HG03354 (cell line): Measurements from ENCODE around the gene TBL2.
"Not testable (repeated sequence)": the region's sequence is repeated elsewhere in the genome, so short reads cannot be mapped to it uniquely, and the experiment has no call there.

ENCODE experiments used
- ATAC-seq: cut with Tn5 transposase; IDR thresholded peaks from one replicate; pipeline ENCODE4 v1.9.1; 2021; ENCODE audit warnings: mild to moderate bottlenecking; ENCODE audit not compliant: unreplicated experiment, poor library complexity, severe bottlenecking

Gene TBL2, protein sequence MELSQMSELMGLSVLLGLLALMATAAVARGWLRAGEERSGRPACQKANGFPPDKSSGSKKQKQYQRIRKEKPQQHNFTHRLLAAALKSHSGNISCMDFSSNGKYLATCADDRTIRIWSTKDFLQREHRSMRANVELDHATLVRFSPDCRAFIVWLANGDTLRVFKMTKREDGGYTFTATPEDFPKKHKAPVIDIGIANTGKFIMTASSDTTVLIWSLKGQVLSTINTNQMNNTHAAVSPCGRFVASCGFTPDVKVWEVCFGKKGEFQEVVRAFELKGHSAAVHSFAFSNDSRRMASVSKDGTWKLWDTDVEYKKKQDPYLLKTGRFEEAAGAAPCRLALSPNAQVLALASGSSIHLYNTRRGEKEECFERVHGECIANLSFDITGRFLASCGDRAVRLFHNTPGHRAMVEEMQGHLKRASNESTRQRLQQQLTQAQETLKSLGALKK

DNA sequence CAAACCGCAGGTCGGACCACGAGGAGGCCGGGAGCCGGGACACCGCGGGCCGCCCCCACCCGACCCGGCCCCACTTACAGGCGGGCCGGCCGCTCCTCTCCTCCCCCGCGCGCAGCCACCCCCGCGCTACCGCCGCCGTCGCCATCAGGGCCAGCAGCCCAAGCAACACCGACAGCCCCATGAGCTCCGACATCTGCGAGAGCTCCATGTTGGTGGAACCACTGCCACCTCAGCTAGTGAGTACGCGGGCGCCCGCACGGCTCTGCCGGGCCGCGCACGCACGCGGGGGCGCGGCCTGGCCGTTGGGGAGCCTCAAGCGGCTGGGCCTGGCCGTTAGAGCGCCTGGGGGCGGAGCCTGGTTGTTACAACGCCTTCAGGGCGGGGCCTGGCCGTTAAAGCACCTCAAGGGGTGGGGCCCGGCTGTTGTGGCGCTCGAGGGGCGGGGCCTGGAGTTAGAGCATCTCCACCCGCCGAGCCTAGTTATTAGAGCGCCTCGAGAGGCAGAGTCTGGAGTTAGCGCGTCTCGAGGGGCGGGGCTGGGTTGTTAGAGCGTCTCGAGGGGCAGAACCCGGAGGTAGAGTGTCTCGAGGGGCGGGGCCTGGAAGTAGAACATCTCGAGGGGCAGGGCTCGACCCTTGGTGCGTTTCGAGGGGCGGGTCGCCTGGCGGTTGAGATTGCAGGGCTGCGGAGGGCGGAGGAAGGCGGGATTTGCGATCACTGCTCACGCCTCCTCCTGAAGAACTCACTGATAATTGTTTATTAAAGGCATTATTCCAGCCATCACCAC, at the start of gene TBL2:
Gene TBL2 (minus strand): TSS at position 238 of the 787 bp plus-strand sequence. CDS start 30 bp downstream, at position 208.
- ATAC-seq = peak; percentile 94

DNA sequence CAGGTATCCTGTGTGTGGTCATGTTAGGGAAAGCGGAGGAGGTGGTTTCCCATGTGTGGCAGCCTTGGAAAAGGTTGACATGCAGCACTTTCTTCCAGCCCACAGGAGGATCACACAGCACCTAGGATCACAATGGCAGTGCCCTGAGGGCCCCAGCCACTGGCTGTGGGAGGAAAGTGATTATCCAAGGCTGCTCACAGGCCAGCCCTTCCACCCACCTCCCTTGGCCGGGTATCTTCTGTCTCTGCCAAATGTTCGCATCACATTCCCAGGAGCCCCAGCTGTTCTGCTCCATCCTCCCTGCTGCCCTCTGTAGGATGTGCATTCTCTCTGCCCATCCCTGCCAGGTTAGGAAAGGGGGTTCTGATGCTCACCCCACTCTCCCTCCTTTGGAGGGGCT, 48.4 kb upstream of the TBL2 start:
- no peak for ATAC-seq

DNA sequence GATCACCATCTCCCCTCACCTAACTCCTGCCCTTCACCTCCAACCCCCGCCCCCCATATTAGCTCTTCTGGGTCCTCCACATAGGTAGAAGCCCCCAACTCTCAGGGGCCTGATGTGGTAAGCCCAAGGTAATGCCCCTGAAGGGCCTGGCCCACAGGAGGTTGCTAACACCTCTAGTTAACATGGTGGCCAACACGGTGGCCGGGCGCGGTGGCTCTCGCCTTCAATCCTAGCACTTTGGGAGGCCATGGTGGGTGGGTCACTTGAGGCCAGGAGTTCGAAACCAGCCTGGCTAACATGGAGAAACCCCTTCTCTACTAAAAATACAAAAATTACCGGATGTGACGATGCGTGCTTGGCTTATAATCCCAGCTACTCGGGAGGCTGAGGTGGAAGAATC, 46.9 kb upstream of the TBL2 start:
- ATAC-seq = no peak

DNA sequence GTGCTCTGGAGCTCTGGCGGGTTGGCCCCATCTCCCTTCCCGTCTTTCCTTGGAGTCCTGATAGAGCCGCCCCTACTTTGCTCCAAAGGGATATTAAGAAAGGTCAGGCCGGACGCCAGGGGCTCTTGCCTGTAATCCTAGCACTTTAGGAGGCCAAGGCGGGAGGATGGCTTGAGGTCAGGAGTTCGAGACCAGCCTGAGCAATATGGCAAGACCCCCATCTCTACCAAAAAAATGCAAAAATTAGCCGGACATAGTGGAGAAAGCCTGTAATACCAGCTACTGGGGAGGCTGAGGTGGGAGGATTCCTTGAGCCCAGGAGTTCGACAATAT, 46.3 kb upstream of the TBL2 start:
- no peak for ATAC-seq

DNA sequence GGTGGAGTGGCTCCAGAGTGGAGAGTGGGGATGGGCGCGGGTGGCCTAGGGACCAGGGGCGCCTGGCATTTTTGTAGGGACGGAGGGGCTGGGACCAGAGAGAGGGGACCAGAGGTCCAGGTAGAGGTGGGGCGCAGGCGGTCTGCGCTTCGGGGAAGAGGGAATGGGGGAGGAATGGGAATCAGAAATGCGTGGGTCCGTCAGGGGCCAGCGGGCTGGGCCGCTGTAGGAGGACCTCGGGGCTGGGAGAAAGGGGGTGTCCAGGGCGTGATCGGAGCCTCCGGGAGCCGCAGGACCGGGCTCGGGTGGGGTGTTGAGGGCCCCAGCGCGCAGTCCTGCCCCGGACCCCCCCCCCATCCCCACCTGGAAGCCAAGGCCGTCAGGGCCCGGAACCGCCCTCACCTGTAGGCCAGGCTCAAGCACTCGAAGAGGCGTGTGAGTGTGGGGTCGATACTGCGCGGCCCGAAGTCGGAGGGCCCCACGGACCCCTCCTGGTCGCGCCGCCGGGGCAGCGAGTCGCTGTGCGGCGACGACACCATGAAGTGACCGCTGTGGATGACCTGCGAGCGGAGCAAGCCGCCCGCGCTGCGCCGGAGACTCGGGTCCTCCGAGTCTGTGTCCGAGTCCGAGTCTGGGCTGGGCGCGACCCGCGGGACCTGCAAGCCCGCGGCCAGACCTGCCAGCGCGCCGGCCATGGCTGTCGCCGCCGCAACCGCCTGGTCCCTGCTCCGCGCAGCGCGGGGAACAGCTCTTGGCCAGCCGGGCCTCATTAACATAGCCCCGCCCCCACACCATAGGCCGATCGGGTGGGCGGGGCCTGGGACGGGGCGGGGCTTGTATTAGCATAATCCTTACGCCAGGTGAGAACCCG, 45.7 kb upstream of the TBL2 start, which contains the start of gene MLXIPL:
Gene MLXIPL (minus strand): TSS at position 725 of the 871 bp plus-strand sequence. CDS start 30 bp downstream, at position 695.
- ATAC-seq = peak; percentile 46

DNA sequence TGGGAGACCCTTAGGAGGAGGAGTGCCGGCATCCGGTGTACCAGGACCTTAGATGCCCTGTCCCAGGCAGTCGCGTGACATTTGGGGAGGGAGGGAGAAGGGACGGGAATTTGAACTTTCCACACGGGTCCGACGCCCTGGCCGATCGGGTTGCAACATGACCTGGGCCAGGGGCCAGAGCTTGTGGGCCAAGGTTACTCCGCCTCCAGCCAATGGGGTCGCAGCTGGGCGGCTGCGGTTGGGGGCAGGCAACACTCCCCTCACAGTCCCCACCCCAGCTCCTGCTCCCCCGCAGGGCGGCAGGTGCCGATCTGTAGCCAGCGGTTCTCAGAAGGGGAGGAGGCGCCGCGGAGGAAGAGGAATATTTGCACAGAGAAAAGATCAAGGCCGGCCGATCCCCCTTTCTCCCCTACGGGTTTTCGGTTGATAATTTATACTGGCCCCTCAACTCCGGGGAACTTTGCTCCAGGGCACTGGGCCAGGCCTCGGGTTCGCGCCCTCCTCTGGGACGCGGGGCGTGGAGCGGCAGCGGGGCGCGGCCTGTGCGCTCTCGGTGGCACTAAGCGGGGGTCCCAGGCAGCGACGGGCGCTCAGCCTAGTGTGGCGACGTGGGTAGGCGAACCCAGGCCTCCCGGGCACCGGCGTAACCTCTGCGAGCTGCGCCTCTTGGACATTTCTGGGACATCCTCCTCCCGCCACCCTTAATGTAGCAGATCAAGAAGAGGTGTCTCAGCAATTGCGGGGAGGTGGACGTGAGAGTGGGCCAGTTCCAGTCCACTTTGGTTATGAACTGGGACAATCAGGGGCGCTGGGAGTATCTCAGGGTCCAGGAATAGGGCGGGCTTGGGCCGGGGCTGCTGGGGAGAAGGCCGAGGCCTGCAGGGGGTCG, 44.8 kb upstream of the TBL2 start:
- no peak for ATAC-seq

GRCh38 chr7:73622527-73622908, 44.1 kb upstream of the TBL2 start:
- ATAC-seq = no peak

DNA sequence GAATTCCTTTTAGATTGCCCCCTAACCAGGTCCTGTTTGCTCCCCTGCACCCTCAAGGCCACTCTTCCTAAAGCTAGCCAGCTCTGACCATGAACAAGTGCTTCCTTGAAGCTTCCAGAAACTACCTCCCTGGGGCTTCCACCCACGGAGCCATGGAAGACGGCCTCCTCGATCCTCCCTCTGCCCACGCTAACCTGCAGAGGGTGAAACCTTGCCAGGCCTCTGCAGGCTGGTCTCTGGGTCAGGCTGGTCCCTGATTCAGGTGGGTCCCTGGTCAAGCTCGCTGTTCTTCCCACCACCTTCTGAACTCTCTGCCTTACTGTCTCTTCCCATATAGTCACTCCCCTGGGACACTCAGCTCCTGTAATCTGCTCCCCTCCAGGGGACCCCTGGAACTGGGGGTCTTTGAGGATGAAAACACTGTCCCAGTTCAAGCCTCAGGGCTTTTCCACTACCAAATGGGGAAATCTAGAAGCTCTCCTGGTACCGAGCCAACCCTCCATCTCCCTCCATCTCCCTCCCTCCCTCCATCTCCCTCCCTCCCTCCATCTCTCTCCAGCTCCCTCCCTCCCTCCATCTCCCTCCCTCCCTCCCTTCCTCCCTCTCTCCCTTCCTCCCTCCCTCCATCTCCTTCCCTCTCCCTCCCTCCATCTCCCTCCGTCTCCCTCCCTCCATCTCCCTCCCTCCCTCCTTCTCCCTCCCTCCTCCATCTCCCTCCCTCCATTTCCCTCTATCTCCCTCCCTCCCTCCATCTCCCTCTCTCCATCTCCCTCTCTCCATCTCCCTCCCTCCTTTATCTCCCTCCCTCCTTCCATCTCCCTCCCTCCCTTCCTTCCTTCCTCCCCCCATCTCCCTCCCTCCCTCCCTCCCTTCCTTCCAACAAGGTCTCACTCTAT, 43.0 kb upstream of the TBL2 start:
- ATAC-seq = no peak

DNA sequence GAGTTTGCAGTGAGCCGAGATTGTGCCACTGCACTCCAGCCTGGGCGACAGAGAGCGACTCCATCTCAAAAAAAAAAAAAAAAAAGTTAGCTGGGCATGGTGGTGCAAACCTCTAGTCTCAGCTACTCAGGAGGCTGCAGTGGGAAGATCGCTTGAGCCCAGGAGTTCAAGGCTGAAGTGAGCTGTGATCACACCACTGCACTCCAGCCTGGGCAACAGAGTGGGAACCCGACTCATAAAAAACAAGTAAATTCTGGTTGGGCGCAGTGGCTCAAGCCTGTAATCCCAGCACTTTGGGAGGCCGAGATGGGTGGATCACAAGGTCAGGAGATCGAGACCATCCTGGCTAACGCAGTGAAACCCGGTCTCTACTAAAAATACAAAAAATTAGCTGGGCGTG, 41.0 kb upstream of the TBL2 start:
- ATAC-seq = not testable (repeated sequence)

DNA sequence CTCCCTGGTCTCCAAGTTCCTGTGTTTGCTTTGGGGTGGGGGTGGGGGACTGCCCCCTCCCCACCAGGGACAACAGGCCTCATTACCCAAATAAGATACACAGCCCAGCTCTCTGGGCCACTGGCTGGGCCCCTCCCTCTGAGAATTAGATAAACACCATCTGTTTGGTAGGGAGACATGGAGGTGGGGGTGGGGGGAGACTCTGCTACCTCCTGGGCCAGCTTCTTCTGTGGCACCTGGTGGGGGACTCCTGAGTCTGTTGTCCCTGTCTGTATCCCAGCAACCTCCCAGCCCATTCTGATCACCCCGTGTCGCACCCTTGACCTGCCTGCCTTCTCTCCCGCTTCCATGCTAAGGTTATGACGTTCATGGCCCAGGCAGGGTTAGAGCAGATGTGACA, 40.2 kb upstream of the TBL2 start:
- ATAC-seq = no peak

GRCh38 chr7:73617520-73617919, 39.1 kb upstream of the TBL2 start:
- ATAC-seq = not testable (repeated sequence)

GRCh38 chr7:73615886-73616285, 37.5 kb upstream of the TBL2 start:
- ATAC-seq = no peak

DNA sequence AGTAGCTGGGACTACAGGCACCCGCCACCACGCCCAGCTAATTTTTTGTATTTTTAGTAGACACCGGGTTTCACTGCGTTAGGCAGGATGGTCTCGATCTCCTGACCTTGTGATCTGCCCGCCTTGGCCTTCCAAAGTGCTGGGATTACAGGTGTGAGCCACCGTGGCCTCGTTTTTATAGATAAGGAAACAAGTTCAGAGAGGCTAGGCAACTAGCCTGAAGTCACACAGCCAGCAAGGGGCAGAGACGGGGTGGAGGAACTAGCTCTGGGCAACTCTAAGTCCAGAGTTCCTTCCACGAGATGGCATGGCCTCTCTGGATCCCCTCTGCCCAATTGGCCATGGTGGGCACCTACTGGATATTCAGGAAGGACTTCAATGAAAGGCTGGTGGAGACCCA, 36.6 kb upstream of the TBL2 start:
- not testable (repeated sequence) for ATAC-seq

GRCh38 chr7:73613954-73614735, 35.8 kb upstream of the TBL2 start:
- no peak for ATAC-seq

DNA sequence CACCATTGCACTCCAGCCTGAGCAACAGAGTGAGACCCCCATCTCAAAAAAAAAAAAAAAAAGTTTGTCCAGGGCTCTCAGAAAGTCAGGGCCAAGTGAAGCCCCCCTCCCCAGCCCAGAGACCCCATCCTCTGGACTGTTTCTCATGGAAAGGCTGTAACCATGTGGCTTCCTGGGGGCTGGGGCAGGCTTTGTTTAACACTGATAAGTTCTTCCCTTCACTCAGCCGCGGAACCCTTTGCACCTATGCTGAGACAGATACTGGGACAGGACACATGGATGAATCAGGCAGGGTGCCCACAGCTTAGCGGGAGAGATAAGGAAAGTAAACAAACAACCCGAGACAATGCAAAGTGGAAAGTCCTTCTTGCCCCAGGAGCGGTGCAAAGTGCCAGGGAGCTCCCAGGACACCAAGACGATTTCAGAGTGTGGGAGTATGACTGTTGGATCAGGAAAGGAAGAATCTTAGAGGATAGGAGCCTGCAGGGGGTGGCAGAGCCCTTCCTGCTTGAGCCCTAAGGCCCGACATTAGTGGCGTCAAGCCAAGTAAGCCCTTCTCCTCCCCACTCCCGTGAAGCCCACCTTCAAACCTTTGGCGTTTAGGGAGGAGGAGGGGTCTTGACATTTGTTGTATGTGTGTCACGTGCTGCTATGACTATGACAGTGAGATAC, 34.4 kb upstream of the TBL2 start:
- ATAC-seq = no peak

- ATAC-seq = no peak
Measured at GRCh38 chr7:73611017-73611555, 32.7 kb upstream of the TBL2 start.

DNA sequence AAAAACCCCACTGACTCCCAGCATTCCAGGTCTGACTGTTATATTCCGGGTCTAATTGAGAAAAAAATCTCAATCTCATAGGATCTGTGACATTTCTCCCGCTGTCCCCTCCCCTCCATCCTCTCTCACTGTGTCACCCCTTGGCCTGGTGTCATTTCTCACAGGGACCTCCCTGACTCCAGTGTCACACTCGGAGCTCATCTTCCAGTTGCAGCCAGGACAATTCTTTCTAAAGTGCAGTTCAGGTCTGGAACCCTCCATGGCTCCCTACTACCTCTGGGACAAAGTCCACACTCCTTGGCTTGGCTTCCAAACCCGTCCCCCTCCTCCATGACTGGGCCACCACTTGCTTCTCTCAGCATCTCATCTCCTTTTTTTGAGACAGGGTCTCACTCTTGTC, 31.7 kb upstream of the TBL2 start:
- no peak for ATAC-seq
